HG03460 (cell line): Measurements from ENCODE around the gene ABCB1.

Source experiments
- ATAC-seq: cut with Tn5 transposase; IDR thresholded peaks from one replicate; pipeline ENCODE4 v1.9.1; 2021; ENCODE audit not compliant: unreplicated experiment

Gene ABCB1

GRCh38 chr7:87517136-87517815 is 83.4 kb downstream of the ABCB1 start:
- no peak for ATAC-seq

- no peak for ATAC-seq
Observed at GRCh38 chr7:87513735-87514335, 86.8 kb downstream of the ABCB1 start.

GRCh38 chr7:87512906-87513305 is 87.8 kb downstream of the ABCB1 start:
- no peak for ATAC-seq

DNA sequence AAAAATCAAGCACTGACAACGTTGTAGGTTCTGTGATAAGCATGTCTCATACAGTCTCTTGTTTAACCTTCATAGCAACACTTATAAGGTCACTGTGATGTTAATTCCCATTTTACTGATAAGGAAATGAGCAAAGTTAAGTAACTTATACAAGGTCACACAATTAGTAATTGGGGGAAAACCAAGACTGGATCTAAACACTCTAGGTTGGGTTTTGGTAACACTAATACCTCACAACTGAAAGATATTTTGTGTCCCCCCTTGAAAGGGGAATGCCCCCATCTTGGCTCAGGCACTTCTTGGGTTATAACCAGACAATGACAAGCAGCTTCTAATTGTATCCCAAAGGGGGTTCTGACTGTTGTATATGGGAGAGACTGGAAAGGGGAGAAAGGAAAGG is 89.2 kb downstream of the ABCB1 start:
- ATAC-seq = no peak

- ATAC-seq = no peak
Observed at GRCh38 chr7:87510411-87510875, 90.2 kb downstream of the ABCB1 start.

DNA sequence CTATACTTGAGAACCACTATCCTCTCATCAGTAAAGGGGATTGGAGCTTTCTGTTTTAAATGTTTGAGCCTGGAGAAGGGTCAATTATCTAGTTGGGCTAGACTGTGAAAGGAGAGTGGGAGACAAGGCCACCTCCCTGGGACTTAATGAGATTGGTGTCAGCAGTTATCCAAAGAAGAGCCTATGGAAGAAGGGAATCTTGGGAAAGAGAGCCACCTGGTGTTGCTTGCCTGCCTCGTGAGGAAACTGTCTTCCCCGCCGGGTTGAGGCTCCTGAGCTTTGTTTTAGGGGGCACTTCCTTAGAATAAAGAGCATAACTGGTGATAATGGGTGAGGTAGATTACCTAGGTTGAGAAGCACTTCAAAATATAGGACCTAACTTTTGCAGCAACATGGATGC is 93.2 kb downstream of the ABCB1 start:
- no peak for ATAC-seq

- ATAC-seq = no peak
Observed at GRCh38 chr7:87506246-87507180, 94.2 kb downstream of the ABCB1 start.

GRCh38 chr7:87505557-87506245 is 95.0 kb downstream of the ABCB1 start:
- no peak for ATAC-seq

GRCh38 chr7:87505122-87505521 is 95.6 kb downstream of the ABCB1 start:
- ATAC-seq = no peak

- no peak for ATAC-seq
Observed at GRCh38 chr7:87499494-87499893, 101.2 kb downstream of the ABCB1 start.

DNA sequence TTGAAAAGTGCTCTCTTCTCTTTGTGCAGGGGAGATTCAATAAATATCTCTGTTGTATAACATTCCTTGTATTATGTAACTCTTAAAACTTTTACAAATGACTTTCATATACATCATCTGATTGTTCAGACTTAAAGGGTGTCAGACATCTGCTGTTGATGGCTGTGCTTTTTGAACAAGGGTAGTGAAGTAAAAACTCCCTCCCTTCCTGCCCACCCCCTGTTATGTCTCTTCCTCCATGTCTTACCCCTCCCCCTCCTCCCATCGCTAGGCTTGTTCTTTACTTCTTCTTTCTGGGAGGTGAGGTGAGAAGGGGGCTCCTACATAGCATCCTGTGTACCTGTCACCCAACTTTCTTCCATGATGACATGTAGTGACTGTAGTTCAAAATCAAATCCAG is 101.8 kb downstream of the ABCB1 start:
- no peak for ATAC-seq

DNA sequence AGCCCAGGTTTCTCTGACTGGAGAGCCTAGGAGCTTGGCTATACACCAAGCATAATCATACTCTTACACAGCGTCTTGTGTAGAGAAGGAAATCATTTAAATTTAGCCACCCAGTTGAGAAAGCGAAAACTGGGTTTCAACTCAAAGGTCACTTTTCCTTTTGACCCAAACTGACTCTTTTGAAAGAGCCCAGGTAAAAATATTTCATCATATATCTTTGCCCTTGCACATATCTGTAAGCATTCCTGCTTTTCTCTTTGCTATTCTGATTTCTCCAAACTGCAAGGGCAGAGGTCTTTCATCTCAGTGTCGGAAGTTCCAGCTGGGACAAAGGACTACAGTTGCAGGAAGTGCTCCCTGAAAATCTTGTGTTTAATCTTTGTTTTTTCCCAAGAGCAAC is 103.2 kb downstream of the ABCB1 start:
- ATAC-seq = no peak

DNA sequence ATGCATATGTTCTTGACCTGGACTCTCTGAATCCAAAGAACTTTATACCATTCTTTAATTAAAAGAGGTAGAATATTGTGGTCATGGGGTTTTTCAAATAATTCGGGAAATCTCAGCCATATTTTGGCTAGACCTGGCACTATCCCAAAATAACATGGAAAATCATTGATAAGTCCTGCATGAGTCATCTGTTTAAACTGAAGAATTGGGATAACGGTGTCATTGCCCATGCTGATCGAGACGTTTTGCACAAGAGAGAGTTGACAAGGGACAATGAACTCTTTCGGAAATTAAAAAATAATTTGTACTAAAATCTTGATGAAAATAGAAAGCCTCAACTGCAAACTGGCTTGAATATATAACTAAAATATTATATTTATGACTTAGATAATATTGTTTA is 105.3 kb downstream of the ABCB1 start:
- no peak for ATAC-seq

DNA sequence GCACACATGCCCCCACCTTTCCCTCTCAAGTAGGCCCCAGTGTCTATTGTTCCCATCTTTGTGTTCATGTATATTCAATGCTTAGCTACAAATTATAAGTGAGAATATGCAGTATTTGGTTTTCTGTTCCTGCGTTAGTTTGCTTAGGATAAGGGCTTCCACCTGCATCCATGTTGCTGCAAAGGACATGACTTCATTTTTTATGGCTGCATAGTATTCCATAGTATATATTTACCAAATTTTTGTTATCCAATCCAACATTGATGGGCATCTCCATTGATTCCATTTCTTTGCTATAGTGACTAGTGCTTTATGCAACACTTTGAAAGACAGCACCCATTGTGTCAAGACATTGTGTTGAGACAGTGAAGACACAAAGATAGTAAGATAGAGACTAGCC is 106.2 kb downstream of the ABCB1 start:
- ATAC-seq = no peak

DNA sequence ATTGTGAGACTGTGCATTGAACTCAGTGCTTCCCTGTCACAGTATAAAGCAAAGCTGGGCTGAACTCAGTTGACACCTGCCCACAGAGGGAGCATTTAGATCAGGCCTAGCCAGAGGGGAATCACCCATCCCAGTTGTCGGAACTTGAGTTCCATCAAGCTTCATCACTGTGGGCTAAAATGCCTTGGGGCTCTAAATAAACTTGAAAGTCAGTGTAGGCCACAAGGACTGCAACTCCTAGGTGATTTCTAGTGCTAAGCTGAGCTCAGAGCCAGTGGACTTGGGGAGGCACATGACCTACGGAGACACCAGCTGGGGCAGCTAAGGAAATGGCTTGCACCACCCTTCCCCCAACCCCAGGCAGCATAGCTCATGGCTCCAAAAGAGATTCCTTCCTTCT is 117.6 kb downstream of the ABCB1 start:
- ATAC-seq = no peak

GRCh38 chr7:87482115-87482514 is 118.6 kb downstream of the ABCB1 start:
- ATAC-seq = no peak

DNA sequence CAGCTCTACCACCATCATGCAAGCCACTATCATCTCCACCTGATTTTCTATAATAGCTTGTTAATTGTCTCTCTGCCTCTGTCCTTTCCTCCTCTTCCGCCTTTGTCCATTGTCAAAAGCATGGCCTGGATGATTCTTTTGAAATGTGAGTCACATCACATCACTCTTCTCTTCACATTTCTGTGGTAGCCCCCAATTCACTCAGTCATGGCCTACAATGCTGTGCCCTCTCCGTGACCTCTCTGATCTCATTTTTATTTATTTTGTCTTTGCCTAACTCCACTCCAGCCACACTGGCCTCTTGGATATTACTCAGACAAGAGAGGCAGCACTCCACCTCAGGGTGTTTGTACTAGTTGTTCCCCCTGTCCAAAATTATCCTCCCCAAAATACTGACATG is 120.3 kb downstream of the ABCB1 start:
- no peak for ATAC-seq

- no peak for ATAC-seq
Observed at GRCh38 chr7:87479951-87480350, 120.7 kb downstream of the ABCB1 start.

- ATAC-seq = no peak
Observed at GRCh38 chr7:87476179-87476557, 124.5 kb downstream of the ABCB1 start.

- peak; percentile 16 for ATAC-seq
Observed at GRCh38 chr7:87475359-87476178, 125.1 kb downstream of the ABCB1 start, which contains the start of gene ABCB4. TSS of gene ABCB4 (minus strand) at chr7:87475680. CDS start at chr7:87475465, 215 bp downstream.
